Immature natural killer cell (primary cell): ENCODE data around the gene ARL4C. TPM values are rescaled to one million over a fixed set of nuclear protein-coding genes. Genes with fewer than 3 reads are reported as not detected.

ENCODE experiments used
- DNase-seq, 3 donors: peaks; one replicate each; pipeline ENCODE4 v3.0.0; 2022; ENCODE audit warnings: mixed read lengths in 1 of 3
- H3K27ac Mint-ChIP-seq, 6 donors: one replicate each; pipeline ENCODE4 v1.8.0; 2020; ENCODE audit warnings: mixed read lengths in 6 of 6, mild to moderate bottlenecking in 5 of 6, inconsistent platforms in 4 of 6, moderate library complexity in 3 of 6
- H3K27me3 Mint-ChIP-seq, 3 donors: one replicate each; pipeline ENCODE4 v1.8.0; 2020 to 2021; ENCODE audit warnings: low read depth in 3 of 3, mild to moderate bottlenecking in 3 of 3, mixed read lengths in 3 of 3, moderate library complexity in 3 of 3, inconsistent platforms in 1 of 3
- H3K36me3 Mint-ChIP-seq, 3 donors: one replicate each; pipeline ENCODE4 v1.8.0; 2020; ENCODE audit warnings: mixed read lengths in 3 of 3, inconsistent platforms in 2 of 3, mild to moderate bottlenecking in 2 of 3
- H3K4me1 Mint-ChIP-seq, 2 donors: one replicate each; pipeline ENCODE4 v1.8.0; 2020; ENCODE audit warnings: inconsistent platforms in 2 of 2, mild to moderate bottlenecking in 2 of 2, mixed read lengths in 2 of 2, moderate library complexity in 1 of 2
- H3K4me3 Mint-ChIP-seq, 5 donors: one replicate each; pipeline ENCODE4 v1.8.0; 2020; ENCODE audit warnings: mild to moderate bottlenecking in 5 of 5, mixed read lengths in 5 of 5, inconsistent platforms in 3 of 5, moderate library complexity in 3 of 5
- H3K9me3 Mint-ChIP-seq, 6 donors: one replicate each; pipeline ENCODE4 v1.8.0; 2020; ENCODE audit warnings: mild to moderate bottlenecking in 6 of 6, mixed read lengths in 6 of 6, inconsistent platforms in 4 of 6, moderate library complexity in 3 of 6
- polyA plus RNA-seq, 3 donors: library from polyadenylated mRNA; unstranded; fragments of 300-500 nt; fragmentation: Illumina TruSeq; gene quantifications; one replicate each; pipeline ENCODE4 v1.2.3, GENCODE V29; 2021

The ARL4C gene
- polyA plus RNA-seq, 3 donors from 2014 or later: 196 to 245 (median 243) TPM

DNA sequence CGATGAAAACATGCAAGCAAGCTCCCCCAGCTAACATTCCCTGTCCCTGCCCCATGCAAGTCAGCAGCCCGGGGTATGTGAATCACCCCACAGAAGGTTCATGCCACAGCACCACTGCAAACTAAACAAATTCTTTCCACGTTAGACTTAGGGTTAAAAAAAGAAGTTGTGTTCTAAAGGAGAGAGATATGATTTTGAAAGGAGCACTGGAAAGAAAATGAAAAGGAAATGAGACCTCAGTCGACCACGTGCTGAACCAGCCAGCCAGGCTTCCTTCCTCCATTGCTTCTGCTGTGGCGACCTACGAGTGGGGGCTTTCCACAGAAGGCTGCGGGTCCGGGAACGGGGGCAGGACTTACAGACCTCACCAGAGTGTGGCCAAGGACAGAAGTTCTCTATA lies 52.0 kb downstream of the ARL4C start:
- Mint-ChIP-seq H3K4me3 (peak overlapping the region; percentile 39 to 70 (median 64)), H3K27ac (peak overlapping the region; percentile 100), H3K36me3 (peaks cover 3 to 6% (median 4%) of the 10 kb centered on the region in 3 donors)

DNA sequence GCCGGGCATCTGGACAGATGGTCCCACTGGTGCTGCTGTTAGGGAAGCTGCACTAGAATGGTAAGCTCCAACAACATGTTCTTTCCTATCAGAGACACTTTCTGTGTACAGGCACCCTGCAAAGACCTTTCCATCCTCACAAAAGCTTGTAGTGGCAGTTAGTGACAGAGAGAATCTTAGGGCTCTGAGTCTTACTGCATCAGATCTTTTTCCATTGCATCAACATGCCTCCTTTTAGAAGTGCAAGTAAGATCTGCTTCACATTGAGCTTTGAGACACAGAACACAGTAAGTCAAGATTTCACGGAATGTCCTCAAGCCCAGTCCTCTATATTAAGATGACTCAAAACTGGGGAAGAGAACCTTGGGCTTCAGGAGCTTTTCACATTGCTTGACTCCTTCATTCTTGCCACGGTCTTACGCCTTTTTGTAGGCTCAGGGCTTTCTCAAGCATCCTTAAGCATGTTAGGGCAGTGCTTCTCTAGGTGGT lies 52.6 kb downstream of the ARL4C start:
- Mint-ChIP-seq H3K9me3 (peaks cover 0 to 2% (median 0%) of the 10 kb centered on the region in 6 donors), H3K27ac (peak overlapping the region; percentile 100), H3K4me1 (peaks cover 55 to 81% of the 10 kb centered on the region in 2 donors), H3K27me3 (peaks cover 9 to 18% (median 13%) of the 10 kb centered on the region in 3 donors), H3K4me3 (peak overlapping the region in 3 of 5 donors; percentile 13 to 70 (median 14)), H3K36me3 (peaks cover 3 to 6% (median 4%) of the 10 kb centered on the region in 3 donors)
- DNase-seq: no peak

More for the DNA sequence above, 52.0 kb downstream of the ARL4C start:
- H3K9me3 Mint-ChIP-seq: peaks cover 0 to 2% (median 0%) of the 10 kb centered on the region in 6 donors
- DNase-seq: peak; percentile 79 to 82 (median 81)
- peaks cover 9 to 18% (median 13%) of the 10 kb centered on the region in 3 donors for H3K27me3 Mint-ChIP-seq
- peaks cover 54 to 77% of the 10 kb centered on the region in 2 donors for H3K4me1 Mint-ChIP-seq
